8988T (cell line): ENCODE data around the gene KCNC4.

Source experiments
- DNase-seq: peaks from one replicate; pipeline ENCODE4 v3.0.0; 2011

KCNC4 gene

GRCh38 chr1:110212169-110213142 is 2.3 kb downstream of the KCNC4 start:
- no peak for DNase-seq

GRCh38 chr1:110213143-110213540 is 3.0 kb downstream of the KCNC4 start:
- DNase-seq, result no peak

- no peak for DNase-seq
Measured at GRCh38 chr1:110214454-110215404, 4.6 kb downstream of the KCNC4 start.

- DNase-seq, result no peak
Measured at GRCh38 chr1:110215621-110216515, 5.8 kb downstream of the KCNC4 start.

GRCh38 chr1:110216844-110217444 is 6.8 kb downstream of the KCNC4 start:
- no peak for DNase-seq

GRCh38 chr1:110218137-110218536 is 8.0 kb downstream of the KCNC4 start:
- no peak for DNase-seq

GRCh38 chr1:110218739-110219138 is 8.6 kb downstream of the KCNC4 start:
- no peak for DNase-seq

- no peak for DNase-seq
Measured at GRCh38 chr1:110220324-110220723, 10.2 kb downstream of the KCNC4 start.

GRCh38 chr1:110221119-110221518 is 11.0 kb downstream of the KCNC4 start:
- DNase-seq, result no peak

GRCh38 chr1:110223127-110223526 is 13.0 kb downstream of the KCNC4 start:
- no peak for DNase-seq

GRCh38 chr1:110223581-110223980 is 13.5 kb downstream of the KCNC4 start:
- DNase-seq, result no peak

- DNase-seq, result no peak
Measured at GRCh38 chr1:110224240-110224995, 14.3 kb downstream of the KCNC4 start.

GRCh38 chr1:110225212-110225611 is 15.1 kb downstream of the KCNC4 start:
- DNase-seq, result no peak

GRCh38 chr1:110225756-110226404 is 15.8 kb downstream of the KCNC4 start:
- no peak for DNase-seq

- no peak for DNase-seq
Measured at GRCh38 chr1:110227774-110228173, 17.7 kb downstream of the KCNC4 start.

GRCh38 chr1:110228381-110228780 is 18.3 kb downstream of the KCNC4 start:
- DNase-seq, result no peak

- DNase-seq, result no peak
Measured at GRCh38 chr1:110228869-110229268, 18.8 kb downstream of the KCNC4 start.

GRCh38 chr1:110229348-110230001 is 19.4 kb downstream of the KCNC4 start:
- no peak for DNase-seq

- DNase-seq, result no peak
Measured at GRCh38 chr1:110230381-110231199, 20.5 kb downstream of the KCNC4 start.
